HCT116 (cell line): ENCODE data around the gene ITPR2. TPM values are rescaled to one million over a fixed set of nuclear protein-coding genes. Genes with fewer than 3 reads are reported as not detected.

ENCODE experiments used
- ATAC-seq: fragments of 200-7000 bp; cut with Tn5 transposase; 2 replicates; pipeline ENCODE4 v1.9.1; 2020; ENCODE audit warnings: mild to moderate bottlenecking, moderate library complexity
- BruUV-seq: library from RNA; stranded (reverse); fragments of 400-500 nt; replicated peaks from 2 replicates; lab custom pipeline; 2021; lab: Mats Ljungman, UMichigan
- CTCF ChIA-PET: fragments of 300-600 bp; sonication (Branson Sonifier 250); formaldehyde crosslinking; loops from one replicate; lab custom pipeline; 2021; ENCODE audit warnings: antibody characterized with exemption; lab: Charles Lee
- POLR2A ChIA-PET: fragments of 300-600, 350-600 bp; sonication (Branson Sonifier 250); formaldehyde crosslinking; loops from one replicate; lab custom pipeline; 2021; ENCODE audit warnings: antibody characterized with exemption; lab: Charles Lee
- RAD21 ChIA-PET, 2 experiments: fragments of 300-600 bp; sonication (Branson Sonifier 250); formaldehyde crosslinking; loops; one replicate each; lab custom pipeline; 2023; ENCODE audit warnings: low total read pairs in 2 of 2; ENCODE audit not compliant: uncharacterized antibody in 2 of 2, unreplicated experiment in 2 of 2, low non-redundant PET in 1 of 2; lab: Charles Lee
- DNase-seq: peaks from one replicate; pipeline ENCODE4 v3.0.0-alpha.2; 2010; ENCODE audit warnings: low read depth, low spot score
- H2AFZ ChIP-seq: fragments of 200-600 bp; shearing (Covaris generic), sonication (generic); 2 replicates; pipeline ENCODE4 v1.6.1; 2017; ENCODE audit warnings: low read depth, mixed run types, mixed read lengths, antibody characterized with exemption, low read length; ENCODE audit not compliant: poor library complexity, severe bottlenecking
- H3K27ac ChIP-seq: 2 replicates; pipeline ENCODE4 v1.5.1; 2012; ENCODE audit warnings: low read depth, low read length
- H3K27me3 ChIP-seq: fragments of 200-600 bp; sonication (generic); 2 replicates; pipeline ENCODE4 v1.6.1; 2016; ENCODE audit warnings: mixed run types, low read length, mixed read lengths; ENCODE audit not compliant: insufficient read depth
- H3K36me3 ChIP-seq, 2 experiments: fragments of 200-500 bp in 1 of 2; fragments of 200-600 bp in 1 of 2; sonication (Bioruptor generic) in 1 of 2; sonication (generic) in 1 of 2; 2 replicates each; pipeline versions ENCODE4 v1.5.1 to v1.6.1; 2014 to 2016; ENCODE audit warnings: low read length in 2 of 2, inconsistent platforms in 1 of 2, mixed read lengths in 1 of 2, mixed run types in 1 of 2; ENCODE audit not compliant: insufficient read depth in 2 of 2, control insufficient read depth in 1 of 2
- H3K4me1 ChIP-seq, 2 experiments: fragments of 200-600 bp in 1 of 2; sonication (generic) in 1 of 2; 2 replicates each; pipeline versions ENCODE4 v1.5.1 to v1.6.1; 2012 to 2017; ENCODE audit warnings: low read length in 2 of 2, inconsistent platforms in 1 of 2, mild to moderate bottlenecking in 1 of 2, mixed read lengths in 1 of 2, mixed run types in 1 of 2, moderate library complexity in 1 of 2; ENCODE audit not compliant: insufficient read depth in 2 of 2, control insufficient read depth in 1 of 2
- H3K4me2 ChIP-seq: fragments of 200-600 bp; sonication (generic); 2 replicates; pipeline ENCODE4 v1.6.1; 2017; ENCODE audit warnings: mixed run types, low read length, mixed read lengths
- H3K4me3 ChIP-seq, 2 experiments: fragments of 200-600 bp in 1 of 2; sonication (generic) in 1 of 2; replicated peaks in 1 of 2; 2 replicates each; pipeline ENCODE4 v1.5.1; 2011 to 2016; ENCODE audit warnings: low read length in 2 of 2, control low read depth in 1 of 2, low read depth in 1 of 2, mild to moderate bottlenecking in 1 of 2, mixed read lengths in 1 of 2, mixed run types in 1 of 2
- H3K79me2 ChIP-seq: fragments of 200-600 bp; sonication (generic); 2 replicates; pipeline ENCODE4 v1.6.1; 2017; ENCODE audit warnings: mild to moderate bottlenecking, mixed run types, low read length, moderate library complexity, mixed read lengths; ENCODE audit not compliant: insufficient read depth
- H3K9ac ChIP-seq: fragments of 200-600 bp; sonication (generic); 2 replicates; pipeline ENCODE4 v1.6.1; 2016; ENCODE audit warnings: low read length, mixed read lengths
- H3K9me2 ChIP-seq: fragments of 200-600 bp; sonication (generic), shearing (Covaris generic); 2 replicates; pipeline ENCODE4 v1.6.1; 2017; ENCODE audit warnings: mixed run types, mild to moderate bottlenecking, moderate library complexity; ENCODE audit not compliant: insufficient read depth
- H3K9me3 ChIP-seq, 2 experiments: fragments of 200-500 bp in 1 of 2; fragments of 200-600 bp in 1 of 2; sonication (Bioruptor generic) in 1 of 2; sonication (generic) in 1 of 2; 2 replicates each; pipeline ENCODE4 v1.6.1; 2014 to 2017; ENCODE audit warnings: low read length in 2 of 2, mixed read lengths in 2 of 2, inconsistent platforms in 1 of 2, low read depth in 1 of 2, mild to moderate bottlenecking in 1 of 2, mixed run types in 1 of 2, moderate library complexity in 1 of 2; ENCODE audit not compliant: control insufficient read depth in 1 of 2, insufficient read depth in 1 of 2
- H4K20me1 ChIP-seq: fragments of 200-600 bp; sonication (generic), shearing (Covaris generic); 2 replicates; pipeline ENCODE4 v1.6.1; 2017; ENCODE audit warnings: mixed run types, mild to moderate bottlenecking, moderate library complexity; ENCODE audit not compliant: insufficient read depth
- CBX3 ChIP-seq: IDR thresholded peaks from 2 replicates; pipeline ENCODE4 v1.6.1; 2012; ENCODE audit warnings: low read depth
- CEBPB ChIP-seq: IDR thresholded peaks from 2 replicates; pipeline ENCODE4 v1.6.1; 2012; ENCODE audit warnings: low read depth
- EGR1 ChIP-seq: IDR thresholded peaks from 2 replicates; pipeline ENCODE4 v1.6.1; 2012; ENCODE audit warnings: low read depth
- EZH2 ChIP-seq: fragments of 200-600 bp; sonication (generic); IDR thresholded peaks from 2 replicates; pipeline ENCODE4 v1.6.1; 2017; ENCODE audit warnings: antibody characterized with exemption, mixed run types
- EZH2phosphoT487 ChIP-seq: fragments of 200-600 bp; IDR thresholded peaks from 2 replicates; pipeline ENCODE4 v1.6.1; 2018; ENCODE audit warnings: antibody characterized with exemption, borderline replicate concordance
- FOSL1 ChIP-seq: IDR thresholded peaks from 2 replicates; pipeline ENCODE4 v1.6.1; 2012; ENCODE audit warnings: low read depth
- JUND ChIP-seq: IDR thresholded peaks from 2 replicates; pipeline ENCODE4 v1.6.1; 2012
- MAX ChIP-seq: IDR thresholded peaks from 2 replicates; pipeline ENCODE4 v1.6.1; 2012
- POLR2A ChIP-seq: IDR thresholded peaks from 2 replicates; pipeline ENCODE4 v1.7.0; 2011; ENCODE audit warnings: borderline replicate concordance; ENCODE audit not compliant: insufficient read depth, insufficient read length; ENCODE audit errors: extremely low read depth
- POLR2AphosphoS5 ChIP-seq: IDR thresholded peaks from 2 replicates; pipeline ENCODE4 v1.6.1; 2011; ENCODE audit warnings: mild to moderate bottlenecking, low read depth, low read length, moderate library complexity
- RAD21 ChIP-seq: IDR thresholded peaks from 2 replicates; pipeline ENCODE4 v1.6.1; 2012; ENCODE audit warnings: low read depth, mild to moderate bottlenecking
- REST ChIP-seq: IDR thresholded peaks from 2 replicates; pipeline ENCODE4 v1.6.1; 2012; ENCODE audit warnings: low read depth
- SIN3A ChIP-seq: IDR thresholded peaks from 2 replicates; pipeline ENCODE4 v1.6.1; 2012; ENCODE audit warnings: low read depth
- SP1 ChIP-seq: IDR thresholded peaks from 2 replicates; pipeline ENCODE4 v1.6.1; 2012; ENCODE audit warnings: low read depth
- TCF7L2 ChIP-seq: IDR thresholded peaks from 2 replicates; pipeline ENCODE4 v1.7.0; 2011; ENCODE audit warnings: borderline replicate concordance, inconsistent platforms; ENCODE audit not compliant: insufficient read depth, insufficient read length; ENCODE audit errors: extremely low read depth
- ZBTB33 ChIP-seq: IDR thresholded peaks from 2 replicates; pipeline ENCODE4 v1.6.1; 2011; ENCODE audit warnings: mild to moderate bottlenecking, low read length, moderate library complexity; ENCODE audit not compliant: insufficient replicate concordance; ENCODE audit errors: extremely low read depth
- ZFX ChIP-seq: fragments of 450-650 bp; IDR thresholded peaks from 2 replicates; pipeline ENCODE4 v1.6.1; 2017
- ZNF274 ChIP-seq: fragments of 200-500 bp; sonication (Bioruptor generic); IDR thresholded peaks from 2 replicates; pipeline ENCODE4 v1.6.1; 2014; ENCODE audit warnings: mild to moderate bottlenecking, low read depth, low read length, inconsistent platforms
- intact Hi-C: fragments of 100-400 bp; cut with micrococcal nuclease; formaldehyde crosslinking; loops from 2 replicates; pipeline ENCODE4 v1.10.0; 2022
- total RNA-seq: library from RNA; stranded (reverse); gene quantifications from one replicate; pipeline ENCODE4 v1.2.1, GENCODE V29; 2021; ENCODE audit not compliant: unreplicated experiment

Gene ITPR2
- total RNA-seq, 1 experiment from 2014 or later = 6.5 TPM

- Histone ChIP-seq H3K9me3 (no peaks in the 10 kb centered on the region), H3K9ac (no peak overlapping the region), H3K36me3 (no peaks in the 10 kb centered on the region), H3K79me2 (no peaks in the 10 kb centered on the region), H3K4me1 (no peaks in the 10 kb centered on the region), H3K4me3 (no peak overlapping the region), H3K4me2 (no peak overlapping the region), H3K27me3 (no peaks in the 10 kb centered on the region), H3K27ac (no peak overlapping the region), H3K9me2 (no peaks in the 10 kb centered on the region), H4K20me1 (no peaks in the 10 kb centered on the region), H2AFZ (no peak overlapping the region)
- TF ChIP-seq SP1 (no peak), EZH2phosphoT487 (no peak), POLR2A (no peak), RAD21 (no peak), ZFX (no peak), JUND (no peak), REST (no peak), POLR2AphosphoS5 (no peak), CBX3 (no peak), FOSL1 (no peak), ZBTB33 (no peak), CEBPB (no peak), ZNF274 (no peak), MAX (no peak), EGR1 (no peak), EZH2 (no peak), SIN3A (no peak), TCF7L2 (no peak)
- intact Hi-C loops = no loop called here
- ChIA-PET POLR2A (no interaction called here), CTCF (no interaction called here), RAD21 (no interaction called here)
- DNase-seq (no peak), ATAC-seq (no peak)
- BruUV-seq = no TSS peak
These were observed 319.5 kb downstream of the ITPR2 start for GRCh38 chr12:26513363-26514043.
